Measurements from ENCODE around the gene ZIC3. TPM values are rescaled to one million over a fixed set of nuclear protein-coding genes. Genes with fewer than 3 reads are reported as not detected.

ZIC3 gene
- total RNA-seq, 1 donor from 2014 or later = not detected

DNA sequence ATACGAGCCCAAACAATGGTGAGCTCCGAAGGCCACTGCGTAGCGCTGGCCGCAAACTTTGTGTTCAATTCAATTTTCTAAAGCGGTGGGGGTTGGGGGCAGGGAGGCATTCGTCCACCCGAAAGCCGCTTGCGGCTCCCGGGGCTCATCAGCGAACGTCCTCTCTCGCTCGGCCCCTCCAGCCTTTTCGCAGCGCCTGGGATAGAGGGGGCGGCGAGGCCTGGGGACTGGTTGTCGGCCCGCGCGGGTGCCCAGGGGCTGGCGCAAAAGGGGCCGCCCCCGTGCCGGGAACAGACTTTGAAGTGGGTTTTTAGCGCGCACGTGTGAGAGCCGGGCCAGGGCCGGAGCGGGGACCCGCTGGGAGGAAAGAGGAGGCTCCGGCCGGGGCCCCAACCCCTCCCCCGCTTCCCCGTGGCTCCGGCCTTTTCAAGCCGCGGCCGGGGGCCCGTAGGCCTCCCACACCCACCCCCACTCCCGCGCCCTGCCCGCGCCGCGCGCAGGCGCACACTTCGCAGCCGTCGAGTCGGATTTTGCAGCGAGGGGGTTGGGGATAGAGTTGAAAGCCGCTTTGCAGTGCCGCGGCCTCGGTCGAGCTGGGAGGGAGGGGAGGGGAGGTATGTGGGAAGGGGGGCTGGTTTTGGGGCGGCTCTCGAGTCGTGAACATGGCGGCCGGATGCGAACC is 8.3 kb downstream of the ZIC3 start:
- DNase-seq = no peak

DNA sequence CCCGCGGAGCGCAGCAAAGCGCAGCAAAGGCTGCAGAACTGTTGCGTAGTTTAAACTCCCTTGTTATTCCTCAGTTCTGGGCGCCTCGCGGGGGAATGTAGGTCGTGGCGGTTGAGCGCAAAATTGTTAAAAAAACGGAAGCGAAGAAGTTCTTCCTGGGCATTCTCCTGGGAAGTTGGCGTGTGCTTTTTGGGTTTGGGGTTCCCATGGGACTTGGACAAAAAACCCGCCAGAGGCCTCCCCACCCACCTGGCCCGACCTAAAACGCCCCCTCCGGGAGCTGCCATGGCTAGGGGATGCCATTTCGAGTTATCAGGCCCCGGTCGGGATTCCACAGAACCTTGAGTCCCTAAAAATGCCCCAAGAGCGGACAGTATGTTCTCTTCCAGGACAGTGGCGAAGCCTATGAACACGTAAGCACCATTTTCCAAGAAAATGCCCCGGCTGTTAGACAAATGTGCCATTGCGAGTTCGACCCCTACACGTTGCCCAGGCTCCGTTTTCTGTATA is 8.9 kb downstream of the ZIC3 start:
- DNase-seq = no peak

- DNase-seq = no peak
Observed at GRCh38 chrX:137575596-137576255, 9.8 kb downstream of the ZIC3 start.

DNA sequence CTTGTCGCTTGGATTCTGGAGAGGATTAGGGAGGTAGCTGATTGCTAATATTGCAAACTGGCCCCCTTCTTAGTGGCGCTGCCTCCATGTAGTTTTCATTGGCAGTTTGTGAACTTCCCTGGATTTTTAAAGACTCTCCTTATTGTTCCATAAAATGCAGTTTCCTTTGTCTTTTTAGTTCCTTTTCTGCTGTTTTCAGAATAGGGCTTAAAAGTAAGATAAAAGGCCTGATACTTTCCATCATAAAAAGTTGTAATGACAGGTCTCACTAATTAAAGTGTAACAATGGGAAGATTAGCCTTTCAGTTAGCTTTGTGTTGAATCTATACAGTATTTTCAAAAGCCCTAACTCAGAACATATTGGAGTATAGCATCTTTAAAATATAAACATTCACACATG is 21.2 kb downstream of the ZIC3 start:
- DNase-seq = no peak

GRCh38 chrX:137600769-137601168 is 34.8 kb downstream of the ZIC3 start:
- no peak for DNase-seq

Small RNA genes lying within 50 kb of the gene (small RNA-seq; reads per million reads assigned to genes)
- gene RN7SL325P (ENCODE audit: low replicate concordance) = not detected

Measured in tongue (tissue), 3 donors.